CD4-positive, alpha-beta T cell treated with Interleukin-4 for 1 hour (primary cell): ENCODE data around the gene MAGEA2.
"Not testable (repeated sequence)": the region's sequence is repeated elsewhere in the genome, so short reads cannot be mapped to it uniquely, and the experiment has no call there.

Experiments used
- DNase-seq, 2 donors: peaks; one replicate each; pipeline ENCODE4 v3.0.0-alpha.2; 2020 to 2022

The MAGEA2 gene

GRCh38 chrX:152706500-152706899 lies 47.1 kb downstream of the MAGEA2 start:
- not testable (repeated sequence) for DNase-seq

- peak in 1 of 2 donors; percentile 8 for DNase-seq
Measured at GRCh38 chrX:152700390-152700789, 53.3 kb downstream of the MAGEA2 start.
